Measurements from ENCODE around the gene DAGLA.

DNA sequence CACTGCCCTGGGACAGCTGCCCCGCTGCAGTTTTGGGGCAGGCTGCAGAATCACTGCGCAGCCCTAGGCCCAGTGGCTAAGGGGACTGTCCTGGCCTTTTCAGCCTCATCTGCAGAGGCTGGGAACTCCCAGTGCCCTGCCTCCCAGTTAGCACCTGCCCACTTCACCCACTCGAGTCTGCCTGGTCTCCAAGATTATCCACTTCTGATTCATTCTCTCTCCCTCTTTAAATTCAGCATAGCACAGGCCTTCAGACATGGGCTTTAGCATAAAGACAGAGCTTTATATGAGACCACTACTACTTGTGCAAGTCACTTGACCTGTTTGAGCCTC lies 8.9 kb downstream of the DAGLA start:
- TF ChIP-seq POLR2A (IDR thresholded peaks at IDR 0.05; ENCODE audit: low read depth, low read length) = no peak
- no peak for TF ChIP-seq POLR2AphosphoS5 (IDR thresholded peaks at IDR 0.05; ENCODE audit: low read depth, low read length)
- no peak for TF ChIP-seq SPI1 (IDR thresholded peaks at IDR 0.05; ENCODE audit: low read depth, low read length)
- TF ChIP-seq TAF1 (IDR thresholded peaks at IDR 0.05; ENCODE audit: low read depth, low read length) = no peak
- TF ChIP-seq PAX5 (IDR thresholded peaks at IDR 0.05; ENCODE audit: insufficient read depth, low read length, severe bottlenecking) = no peak
- no peak for TF ChIP-seq POU2F2 (IDR thresholded peaks at IDR 0.05; ENCODE audit: low read depth, low read length)
